HEK293 (cell line): Measurements from ENCODE around the gene WDR12.

Experiments
- HOXA7 ChIP-seq: sonication (generic); formaldehyde crosslinking; IDR thresholded peaks from 2 replicates; pipeline ENCODE4 v1.8.1; 2022; ENCODE audit warnings: missing genetic modification reagents, borderline replicate concordance
- IKZF3 ChIP-seq: fragments of 450-650 bp; IDR thresholded peaks from 2 replicates; pipeline ENCODE4 v1.5.0; 2018; ENCODE audit warnings: missing biosample characterization, mild to moderate bottlenecking, missing genetic modification characterization, moderate library complexity
- KLF10 ChIP-seq: fragments of 450-650 bp; IDR thresholded peaks from 2 replicates; pipeline ENCODE4 v1.5.1; 2018; ENCODE audit warnings: missing biosample characterization, mild to moderate bottlenecking, missing genetic modification characterization
- KLF16 ChIP-seq: fragments of 450-650 bp; formaldehyde crosslinking; IDR thresholded peaks from 2 replicates; pipeline ENCODE4 v1.5.1; 2017; ENCODE audit warnings: missing biosample characterization, missing genetic modification characterization
- PRDM1 ChIP-seq: fragments of 450-650 bp; formaldehyde crosslinking; IDR thresholded peaks from 2 replicates; pipeline ENCODE4; 2016; ENCODE audit warnings: missing biosample characterization, missing genetic modification characterization
- REPIN1 ChIP-seq: fragments of 450-650 bp; formaldehyde crosslinking; IDR thresholded peaks from 2 replicates; pipeline ENCODE4 v1.5.1; 2017; ENCODE audit warnings: missing biosample characterization, missing genetic modification characterization, low read depth
- REST ChIP-seq: fragments of 450-650 bp; formaldehyde crosslinking; IDR thresholded peaks from 2 replicates; pipeline ENCODE4 v1.5.1; 2016; ENCODE audit warnings: missing biosample characterization, missing genetic modification characterization
- SP7 ChIP-seq: fragments of 450-650 bp; formaldehyde crosslinking; IDR thresholded peaks from 2 replicates; pipeline ENCODE4 v1.5.1; 2016; ENCODE audit warnings: missing biosample characterization, missing genetic modification characterization
- ZBTB21 ChIP-seq: fragments of 450-650 bp; formaldehyde crosslinking; IDR thresholded peaks from 2 replicates; pipeline ENCODE4 v1.5.1; 2017; ENCODE audit warnings: missing biosample characterization, missing genetic modification characterization
- ZBTB7A ChIP-seq: fragments of 450-650 bp; formaldehyde crosslinking; IDR thresholded peaks from 2 replicates; pipeline ENCODE4 v1.5.1; 2016; ENCODE audit warnings: low read depth, missing biosample characterization, missing genetic modification characterization
- ZNF16 ChIP-seq: fragments of 450-650 bp; formaldehyde crosslinking; IDR thresholded peaks from 2 replicates; pipeline ENCODE4 v1.5.1; 2016; ENCODE audit warnings: low read depth, missing biosample characterization, missing genetic modification characterization
- ZNF324 ChIP-seq: fragments of 450-650 bp; formaldehyde crosslinking; IDR thresholded peaks from 2 replicates; pipeline ENCODE4 v1.5.1; 2016; ENCODE audit warnings: missing biosample characterization, missing genetic modification characterization
- ZNF354C ChIP-seq: fragments of 450-650 bp; formaldehyde crosslinking; IDR thresholded peaks from 2 replicates; pipeline ENCODE4 v1.5.1; 2016; ENCODE audit warnings: missing biosample characterization, missing genetic modification characterization, low read depth, borderline replicate concordance
- ZNF433 ChIP-seq: fragments of 450-650 bp; formaldehyde crosslinking; IDR thresholded peaks from 2 replicates; pipeline ENCODE4 v1.5.1; 2016; ENCODE audit warnings: missing biosample characterization, missing genetic modification characterization, low read depth
- ZNF514 ChIP-seq: fragments of 450-650 bp; formaldehyde crosslinking; IDR thresholded peaks from 2 replicates; pipeline ENCODE4 v1.5.1; 2016; ENCODE audit warnings: missing biosample characterization, missing genetic modification characterization
- ZNF555 ChIP-seq: fragments of 450-650 bp; formaldehyde crosslinking; conservative IDR thresholded peaks from 2 replicates; pipeline ENCODE4 v1.5.1; 2017; ENCODE audit warnings: missing biosample characterization, mild to moderate bottlenecking, missing genetic modification characterization, inconsistent platforms
- ZNF596 ChIP-seq: fragments of 450-650 bp; IDR thresholded peaks from 2 replicates; pipeline ENCODE4 v1.5.0; 2018; ENCODE audit warnings: missing biosample characterization, mild to moderate bottlenecking, missing genetic modification characterization, moderate library complexity
- ZNF626 ChIP-seq: fragments of 450-650 bp; sonication (Bioruptor Pico); formaldehyde crosslinking; IDR thresholded peaks from 2 replicates; pipeline ENCODE4 v1.5.1; 2018; ENCODE audit warnings: missing biosample characterization, missing genetic modification characterization, inconsistent platforms
- ZNF704 ChIP-seq: fragments of 450-650 bp; formaldehyde crosslinking; IDR thresholded peaks from 2 replicates; pipeline ENCODE4 v1.5.1; 2016; ENCODE audit warnings: missing biosample characterization, missing genetic modification characterization
- ZSCAN16 ChIP-seq: fragments of 450-650 bp; formaldehyde crosslinking; IDR thresholded peaks from 2 replicates; pipeline ENCODE4 v1.5.1; 2016; ENCODE audit warnings: missing biosample characterization, missing genetic modification characterization
- ZSCAN30 ChIP-seq: fragments of 450-650 bp; IDR thresholded peaks from 2 replicates; pipeline ENCODE4 v1.5.1; 2018; ENCODE audit warnings: missing biosample characterization, mild to moderate bottlenecking, missing genetic modification characterization, moderate library complexity
- TF ChIP-seq, protein P1 (sequence below): fragments of 450-650 bp; formaldehyde crosslinking; IDR thresholded peaks from 2 replicates; pipeline ENCODE4 v1.5.1; 2016; ENCODE audit warnings: missing biosample characterization, missing genetic modification characterization
- TF ChIP-seq, protein P2 (sequence below): fragments of 450-650 bp; formaldehyde crosslinking; IDR thresholded peaks from 2 replicates; pipeline ENCODE4 v1.5.0; 2017; ENCODE audit warnings: missing biosample characterization, missing genetic modification characterization, borderline replicate concordance
- TF ChIP-seq, protein P3 (sequence below): fragments of 450-650 bp; formaldehyde crosslinking; IDR thresholded peaks from 2 replicates; pipeline ENCODE4 v1.5.1; 2016; ENCODE audit warnings: missing biosample characterization, missing genetic modification characterization
- TF ChIP-seq, protein P4 (sequence below): fragments of 450-650 bp; formaldehyde crosslinking; IDR thresholded peaks from 2 replicates; pipeline ENCODE4 v1.5.1; 2016; ENCODE audit warnings: missing biosample characterization, missing genetic modification characterization

Gene WDR12

GRCh38 chr2:202911512-202912341 is at the start of gene WDR12, which contains the start of gene CARF (continued):
- TF ChIP-seq, protein P1, sequence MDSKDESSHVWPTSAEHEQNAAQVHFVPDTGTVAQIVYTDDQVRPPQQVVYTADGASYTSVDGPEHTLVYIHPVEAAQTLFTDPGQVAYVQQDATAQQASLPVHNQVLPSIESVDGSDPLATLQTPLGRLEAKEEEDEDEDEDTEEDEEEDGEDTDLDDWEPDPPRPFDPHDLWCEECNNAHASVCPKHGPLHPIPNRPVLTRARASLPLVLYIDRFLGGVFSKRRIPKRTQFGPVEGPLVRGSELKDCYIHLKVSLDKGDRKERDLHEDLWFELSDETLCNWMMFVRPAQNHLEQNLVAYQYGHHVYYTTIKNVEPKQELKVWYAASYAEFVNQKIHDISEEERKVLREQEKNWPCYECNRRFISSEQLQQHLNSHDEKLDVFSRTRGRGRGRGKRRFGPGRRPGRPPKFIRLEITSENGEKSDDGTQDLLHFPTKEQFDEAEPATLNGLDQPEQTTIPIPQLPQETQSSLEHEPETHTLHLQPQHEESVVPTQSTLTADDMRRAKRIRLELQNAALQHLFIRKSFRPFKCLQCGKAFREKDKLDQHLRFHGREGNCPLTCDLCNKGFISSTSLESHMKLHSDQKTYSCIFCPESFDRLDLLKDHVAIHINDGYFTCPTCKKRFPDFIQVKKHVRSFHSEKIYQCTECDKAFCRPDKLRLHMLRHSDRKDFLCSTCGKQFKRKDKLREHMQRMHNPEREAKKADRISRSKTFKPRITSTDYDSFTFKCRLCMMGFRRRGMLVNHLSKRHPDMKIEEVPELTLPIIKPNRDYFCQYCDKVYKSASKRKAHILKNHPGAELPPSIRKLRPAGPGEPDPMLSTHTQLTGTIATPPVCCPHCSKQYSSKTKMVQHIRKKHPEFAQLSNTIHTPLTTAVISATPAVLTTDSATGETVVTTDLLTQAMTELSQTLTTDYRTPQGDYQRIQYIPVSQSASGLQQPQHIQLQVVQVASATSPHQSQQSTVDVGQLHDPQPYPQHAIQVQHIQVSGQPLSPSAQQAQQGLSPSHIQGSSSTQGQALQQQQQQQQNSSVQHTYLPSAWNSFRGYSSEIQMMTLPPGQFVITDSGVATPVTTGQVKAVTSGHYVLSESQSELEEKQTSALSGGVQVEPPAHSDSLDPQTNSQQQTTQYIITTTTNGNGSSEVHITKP (tag by site-specific recombination) = peak; percentile 43; the same call in 1 of the 2 replicates
- TF ChIP-seq ZSCAN16 (tag by site-specific recombination) (no peak), REPIN1 (no peak), SP7 (peak; percentile 30), ZNF324 (tag by site-specific recombination) (no peak), ZNF596 (peak; percentile 99), ZSCAN30 (tag by site-specific recombination) (no peak), ZNF704 (tag by site-specific recombination) (no peak), KLF10 (tag by site-specific recombination) (no peak), REST (tag by site-specific recombination) (no peak), IKZF3 (peak; percentile 31; the same call in 1 of the 2 replicates), HOXA7 (no peak), ZBTB21 (tag by site-specific recombination) (no peak), ZNF433 (tag by site-specific recombination) (no peak), ZNF354C (no peak), ZNF555 (tag by site-specific recombination) (no peak), PRDM1 (tag by site-specific recombination) (no peak), ZNF514 (no peak), ZNF16 (no peak), ZNF626 (tag by site-specific recombination) (no peak), KLF16 (tag by site-specific recombination) (no peak), ZBTB7A (no peak)
- TF ChIP-seq, protein P2, sequence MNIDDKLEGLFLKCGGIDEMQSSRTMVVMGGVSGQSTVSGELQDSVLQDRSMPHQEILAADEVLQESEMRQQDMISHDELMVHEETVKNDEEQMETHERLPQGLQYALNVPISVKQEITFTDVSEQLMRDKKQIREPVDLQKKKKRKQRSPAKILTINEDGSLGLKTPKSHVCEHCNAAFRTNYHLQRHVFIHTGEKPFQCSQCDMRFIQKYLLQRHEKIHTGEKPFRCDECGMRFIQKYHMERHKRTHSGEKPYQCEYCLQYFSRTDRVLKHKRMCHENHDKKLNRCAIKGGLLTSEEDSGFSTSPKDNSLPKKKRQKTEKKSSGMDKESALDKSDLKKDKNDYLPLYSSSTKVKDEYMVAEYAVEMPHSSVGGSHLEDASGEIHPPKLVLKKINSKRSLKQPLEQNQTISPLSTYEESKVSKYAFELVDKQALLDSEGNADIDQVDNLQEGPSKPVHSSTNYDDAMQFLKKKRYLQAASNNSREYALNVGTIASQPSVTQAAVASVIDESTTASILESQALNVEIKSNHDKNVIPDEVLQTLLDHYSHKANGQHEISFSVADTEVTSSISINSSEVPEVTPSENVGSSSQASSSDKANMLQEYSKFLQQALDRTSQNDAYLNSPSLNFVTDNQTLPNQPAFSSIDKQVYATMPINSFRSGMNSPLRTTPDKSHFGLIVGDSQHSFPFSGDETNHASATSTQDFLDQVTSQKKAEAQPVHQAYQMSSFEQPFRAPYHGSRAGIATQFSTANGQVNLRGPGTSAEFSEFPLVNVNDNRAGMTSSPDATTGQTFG (tag by site-specific recombination) = no peak
- TF ChIP-seq, protein P3, sequence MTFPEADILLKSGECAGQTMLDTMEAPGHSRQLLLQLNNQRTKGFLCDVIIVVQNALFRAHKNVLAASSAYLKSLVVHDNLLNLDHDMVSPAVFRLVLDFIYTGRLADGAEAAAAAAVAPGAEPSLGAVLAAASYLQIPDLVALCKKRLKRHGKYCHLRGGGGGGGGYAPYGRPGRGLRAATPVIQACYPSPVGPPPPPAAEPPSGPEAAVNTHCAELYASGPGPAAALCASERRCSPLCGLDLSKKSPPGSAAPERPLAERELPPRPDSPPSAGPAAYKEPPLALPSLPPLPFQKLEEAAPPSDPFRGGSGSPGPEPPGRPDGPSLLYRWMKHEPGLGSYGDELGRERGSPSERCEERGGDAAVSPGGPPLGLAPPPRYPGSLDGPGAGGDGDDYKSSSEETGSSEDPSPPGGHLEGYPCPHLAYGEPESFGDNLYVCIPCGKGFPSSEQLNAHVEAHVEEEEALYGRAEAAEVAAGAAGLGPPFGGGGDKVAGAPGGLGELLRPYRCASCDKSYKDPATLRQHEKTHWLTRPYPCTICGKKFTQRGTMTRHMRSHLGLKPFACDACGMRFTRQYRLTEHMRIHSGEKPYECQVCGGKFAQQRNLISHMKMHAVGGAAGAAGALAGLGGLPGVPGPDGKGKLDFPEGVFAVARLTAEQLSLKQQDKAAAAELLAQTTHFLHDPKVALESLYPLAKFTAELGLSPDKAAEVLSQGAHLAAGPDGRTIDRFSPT (tag by site-specific recombination) = no peak
- TF ChIP-seq, protein P4, sequence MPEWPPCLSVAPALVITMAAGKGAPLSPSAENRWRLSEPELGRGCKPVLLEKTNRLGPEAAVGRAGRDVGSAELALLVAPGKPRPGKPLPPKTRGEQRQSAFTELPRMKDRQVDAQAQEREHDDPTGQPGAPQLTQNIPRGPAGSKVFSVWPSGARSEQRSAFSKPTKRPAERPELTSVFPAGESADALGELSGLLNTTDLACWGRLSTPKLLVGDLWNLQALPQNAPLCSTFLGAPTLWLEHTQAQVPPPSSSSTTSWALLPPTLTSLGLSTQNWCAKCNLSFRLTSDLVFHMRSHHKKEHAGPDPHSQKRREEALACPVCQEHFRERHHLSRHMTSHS (tag by site-specific recombination) = no peak
